Measurements from ENCODE around the gene SLC6A15. TPM values are rescaled to one million over a fixed set of nuclear protein-coding genes. Genes with fewer than 3 reads are reported as not detected.

Gene SLC6A15
- total RNA-seq: 2.1 and 11.5 TPM in 2 replicates

GRCh38 chr12:84912198-84913128, at the start of gene SLC6A15:
Gene SLC6A15 (minus strand): TSS chr12:84912799. CDS start chr12:84892120, 20,679 bp downstream.

Other genes starting within 250 kb of the SLC6A15 start
- not detected in 2 replicates for gene TSPAN19, start 123.5 kb upstream of the SLC6A15 start, total RNA-seq
- 0.85 TPM in 1 of 2 replicates, not detected in the other for gene LRRIQ1, start 123.6 kb upstream of the SLC6A15 start, total RNA-seq

All from pericardium fibroblast (primary cell).